ENCODE data around the gene CSRP1. TPM values are rescaled to one million over a fixed set of nuclear protein-coding genes. Genes with fewer than 3 reads are reported as not detected.

The CSRP1 gene
- total RNA-seq, 1 experiment from 2014 or later, result 14.3 TPM

DNA sequence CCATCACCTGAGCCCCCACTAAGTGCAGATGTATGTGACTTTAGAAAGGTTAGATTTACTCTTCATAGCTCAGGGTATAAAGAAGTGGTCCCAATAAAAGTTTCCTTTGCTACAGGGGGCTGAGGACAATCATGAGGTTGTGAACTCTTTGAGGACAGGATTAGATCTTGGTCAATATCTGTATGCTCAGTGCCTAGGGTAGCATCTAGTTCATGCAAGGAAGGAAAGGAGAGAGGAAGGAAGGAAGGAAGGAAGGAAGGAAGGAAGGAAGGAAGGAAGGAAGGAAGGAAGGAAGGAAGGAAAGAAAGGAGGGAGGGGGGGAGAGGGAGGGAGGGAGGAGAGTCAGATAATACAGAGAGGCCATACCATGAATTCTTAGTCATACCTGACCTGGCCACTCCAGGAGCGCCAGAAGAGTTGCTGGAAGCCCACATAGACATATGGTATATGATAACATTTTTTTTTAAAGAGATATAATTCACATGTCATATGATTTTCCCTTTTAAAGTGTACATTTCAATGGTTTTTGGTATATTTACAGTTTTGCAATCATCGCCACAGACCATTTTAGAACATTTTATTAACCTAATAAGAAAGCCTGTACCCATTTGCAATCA lies 9.7 kb upstream of the CSRP1 start (continued):
- TF ChIP-seq ZBTB21 (CRISPR knock-in tag; IDR thresholded peaks at IDR 0.05; ENCODE audit: borderline replicate concordance) (no peak), RORB (CRISPR knock-in tag; IDR thresholded peaks at IDR 0.05) (no peak), PRDM15 (CRISPR knock-in tag; IDR thresholded peaks at IDR 0.05) (no peak), ZNF121 (CRISPR knock-in tag; IDR thresholded peaks at IDR 0.05) (no peak), GRHL2 (CRISPR knock-in tag; IDR thresholded peaks at IDR 0.05; ENCODE audit: insufficient replicate concordance, severe bottlenecking) (no peak), SP1 (CRISPR knock-in tag; conservative IDR thresholded peaks at IDR 0.05) (no peak), EMX1 (CRISPR knock-in tag; IDR thresholded peaks at IDR 0.05) (no peak)
- TF ChIP-seq, protein P1, sequence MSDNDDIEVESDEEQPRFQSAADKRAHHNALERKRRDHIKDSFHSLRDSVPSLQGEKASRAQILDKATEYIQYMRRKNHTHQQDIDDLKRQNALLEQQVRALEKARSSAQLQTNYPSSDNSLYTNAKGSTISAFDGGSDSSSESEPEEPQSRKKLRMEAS (CRISPR knock-in tag; IDR thresholded peaks at IDR 0.05), result no peak
- TF ChIP-seq, protein P2, sequence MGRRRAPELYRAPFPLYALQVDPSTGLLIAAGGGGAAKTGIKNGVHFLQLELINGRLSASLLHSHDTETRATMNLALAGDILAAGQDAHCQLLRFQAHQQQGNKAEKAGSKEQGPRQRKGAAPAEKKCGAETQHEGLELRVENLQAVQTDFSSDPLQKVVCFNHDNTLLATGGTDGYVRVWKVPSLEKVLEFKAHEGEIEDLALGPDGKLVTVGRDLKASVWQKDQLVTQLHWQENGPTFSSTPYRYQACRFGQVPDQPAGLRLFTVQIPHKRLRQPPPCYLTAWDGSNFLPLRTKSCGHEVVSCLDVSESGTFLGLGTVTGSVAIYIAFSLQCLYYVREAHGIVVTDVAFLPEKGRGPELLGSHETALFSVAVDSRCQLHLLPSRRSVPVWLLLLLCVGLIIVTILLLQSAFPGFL (CRISPR knock-in tag; IDR thresholded peaks at IDR 0.05; ENCODE audit: borderline replicate concordance), result no peak

DNA sequence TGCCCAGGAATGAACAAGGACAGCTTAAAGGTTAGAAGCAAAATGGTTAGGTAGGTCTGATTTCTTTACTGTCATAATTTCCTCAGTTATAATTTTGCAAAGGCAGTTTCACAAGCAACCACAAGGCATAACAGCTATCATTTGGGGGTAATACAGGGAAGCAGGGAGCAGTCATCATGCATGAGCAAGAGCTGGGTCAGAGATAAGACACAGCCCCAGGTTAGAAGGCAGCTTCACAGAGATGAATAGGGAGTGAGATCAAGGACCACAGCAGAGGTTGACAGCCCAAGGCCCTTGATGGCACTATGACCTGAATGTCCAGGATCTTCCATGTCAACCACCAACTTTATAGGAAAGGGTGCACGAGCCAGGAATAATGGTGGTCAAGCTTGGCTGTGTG lies 9.0 kb upstream of the CSRP1 start:
- Mint-ChIP-seq H3K4me1 (peaks cover 28% of the 10 kb centered on the region), H3K27me3 (ENCODE audit: low read depth) (no peaks in the 10 kb centered on the region), H3K9me3 (no peaks in the 10 kb centered on the region), H3K36me3 (no peaks in the 10 kb centered on the region), H3K4me3 (no peak overlapping the region), H3K27ac (no peak overlapping the region)
- ATAC-seq (no peak), DNase-seq (ENCODE audit: low spot score) (no peak)
- POLR2A ChIA-PET, result no interaction called here
- CTCF ChIA-PET, result interaction anchor here (1.3 to 7.2 kb wide), 4 partner anchors 15 to 80 kb away, joined by 5 to 390 read pairs (median 10); no protein-coding TSS in a partner anchor
- TF ChIP-seq, protein P3, sequence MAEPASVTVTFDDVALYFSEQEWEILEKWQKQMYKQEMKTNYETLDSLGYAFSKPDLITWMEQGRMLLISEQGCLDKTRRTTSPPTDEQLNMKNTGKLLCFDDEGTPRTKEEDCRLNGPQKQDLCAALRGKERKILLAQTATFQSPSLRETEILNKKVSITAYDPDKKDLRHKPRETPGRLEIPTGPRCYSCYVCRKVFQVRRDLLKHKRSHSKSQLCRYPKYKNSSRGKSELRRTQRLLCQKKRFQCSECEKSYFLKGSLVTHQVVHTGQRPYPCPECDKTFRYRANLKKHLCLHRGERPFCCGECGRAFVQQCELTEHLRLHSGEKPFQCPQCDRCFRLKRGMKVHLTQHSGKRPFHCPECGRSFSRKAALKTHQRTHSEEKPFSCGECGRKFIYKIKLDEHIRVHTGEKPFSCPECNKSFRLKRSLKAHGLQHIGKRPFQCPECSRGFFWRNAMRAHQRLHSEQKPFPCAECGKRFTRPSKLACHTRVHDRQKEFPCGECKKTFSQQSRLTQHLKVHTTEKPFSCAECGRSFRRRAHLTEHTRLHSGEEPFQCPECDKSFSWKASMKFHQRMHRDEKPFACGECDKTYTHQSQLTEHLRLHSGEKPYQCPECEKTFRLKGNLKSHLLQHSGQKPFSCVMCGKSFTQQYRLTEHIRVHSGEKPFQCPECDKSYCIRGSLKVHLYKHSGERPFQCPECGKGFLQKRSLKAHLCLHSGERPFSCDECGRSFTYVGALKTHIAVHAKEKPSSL (CRISPR knock-in tag; conservative IDR thresholded peaks at IDR 0.05), result no peak
- TF ChIP-seq PRRX2 (CRISPR knock-in tag; IDR thresholded peaks at IDR 0.05) (no peak), EMX1 (CRISPR knock-in tag; IDR thresholded peaks at IDR 0.05) (no peak), SOX15 (CRISPR knock-in tag; IDR thresholded peaks at IDR 0.05) (no peak), TCF7 (CRISPR knock-in tag; IDR thresholded peaks at IDR 0.05; ENCODE audit: low read depth) (no peak), AFF4 (CRISPR knock-in tag; IDR thresholded peaks at IDR 0.05; ENCODE audit: borderline replicate concordance) (no peak), ZNF138 (CRISPR knock-in tag; conservative IDR thresholded peaks at IDR 0.05) (no peak), ESRRA (CRISPR knock-in tag; IDR thresholded peaks at IDR 0.05; ENCODE audit: borderline replicate concordance) (no peak), IRF2 (CRISPR knock-in tag; IDR thresholded peaks at IDR 0.05; ENCODE audit: borderline replicate concordance, low read depth) (no peak), MXD4 (CRISPR knock-in tag; IDR thresholded peaks at IDR 0.05; ENCODE audit: borderline replicate concordance) (no peak), TP53 (CRISPR knock-in tag; IDR thresholded peaks at IDR 0.05) (no peak)
- TF ChIP-seq, protein P4, sequence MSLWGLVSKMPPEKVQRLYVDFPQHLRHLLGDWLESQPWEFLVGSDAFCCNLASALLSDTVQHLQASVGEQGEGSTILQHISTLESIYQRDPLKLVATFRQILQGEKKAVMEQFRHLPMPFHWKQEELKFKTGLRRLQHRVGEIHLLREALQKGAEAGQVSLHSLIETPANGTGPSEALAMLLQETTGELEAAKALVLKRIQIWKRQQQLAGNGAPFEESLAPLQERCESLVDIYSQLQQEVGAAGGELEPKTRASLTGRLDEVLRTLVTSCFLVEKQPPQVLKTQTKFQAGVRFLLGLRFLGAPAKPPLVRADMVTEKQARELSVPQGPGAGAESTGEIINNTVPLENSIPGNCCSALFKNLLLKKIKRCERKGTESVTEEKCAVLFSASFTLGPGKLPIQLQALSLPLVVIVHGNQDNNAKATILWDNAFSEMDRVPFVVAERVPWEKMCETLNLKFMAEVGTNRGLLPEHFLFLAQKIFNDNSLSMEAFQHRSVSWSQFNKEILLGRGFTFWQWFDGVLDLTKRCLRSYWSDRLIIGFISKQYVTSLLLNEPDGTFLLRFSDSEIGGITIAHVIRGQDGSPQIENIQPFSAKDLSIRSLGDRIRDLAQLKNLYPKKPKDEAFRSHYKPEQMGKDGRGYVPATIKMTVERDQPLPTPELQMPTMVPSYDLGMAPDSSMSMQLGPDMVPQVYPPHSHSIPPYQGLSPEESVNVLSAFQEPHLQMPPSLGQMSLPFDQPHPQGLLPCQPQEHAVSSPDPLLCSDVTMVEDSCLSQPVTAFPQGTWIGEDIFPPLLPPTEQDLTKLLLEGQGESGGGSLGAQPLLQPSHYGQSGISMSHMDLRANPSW (CRISPR knock-in tag; conservative IDR thresholded peaks at IDR 0.05; ENCODE audit: low read depth), result no peak
